Measurements from ENCODE around the gene FOXK1.
"Not testable (repeated sequence)": the region's sequence is repeated elsewhere in the genome, so short reads cannot be mapped to it uniquely, and the experiment has no call there.

The FOXK1 gene

GRCh38 chr7:4790516-4790991, 108.5 kb downstream of the FOXK1 start:
- TF ChIP-seq MAX (IDR thresholded peaks at IDR 0.05; ENCODE audit: low read depth, low read length) (no peak), CTCF (IDR thresholded peaks at IDR 0.05; ENCODE audit: low read depth, low read length) (no peak), POLR2A (IDR thresholded peaks at IDR 0.05; ENCODE audit: extremely low read depth, insufficient read length) (no peak), MYC (IDR thresholded peaks at IDR 0.05; ENCODE audit: low read depth, low read length) (no peak)
- DNase-seq (ENCODE audit: low read depth), result no peak
- no peak overlapping the region for H3K4me3 ChIP-seq (ENCODE audit: low read depth, low read length)

GRCh38 chr7:4791101-4791737, 109.1 kb downstream of the FOXK1 start:
- H3K4me3 ChIP-seq (ENCODE audit: low read depth, low read length), result no peak overlapping the region
- no peak for DNase-seq (ENCODE audit: low read depth)
- TF ChIP-seq CTCF (IDR thresholded peaks at IDR 0.05; ENCODE audit: low read depth, low read length) (no peak), MYC (IDR thresholded peaks at IDR 0.05; ENCODE audit: low read depth, low read length) (no peak), POLR2A (IDR thresholded peaks at IDR 0.05; ENCODE audit: extremely low read depth, insufficient read length) (no peak), MAX (IDR thresholded peaks at IDR 0.05; ENCODE audit: low read depth, low read length) (no peak)

GRCh38 chr7:4791738-4792536, 109.8 kb downstream of the FOXK1 start:
- peak; percentile 50 for DNase-seq (ENCODE audit: low read depth)
- TF ChIP-seq MAX (IDR thresholded peaks at IDR 0.05; ENCODE audit: low read depth, low read length), result no peak
- TF ChIP-seq CTCF (IDR thresholded peaks at IDR 0.05; ENCODE audit: low read depth, low read length), result peak; percentile 27

GRCh38 chr7:4792537-4793126, 110.5 kb downstream of the FOXK1 start:
- no peak overlapping the region for H3K4me3 ChIP-seq (ENCODE audit: low read depth, low read length)
- no peak for TF ChIP-seq MAX (IDR thresholded peaks at IDR 0.05; ENCODE audit: low read depth, low read length)
- no peak for TF ChIP-seq CTCF (IDR thresholded peaks at IDR 0.05; ENCODE audit: low read depth, low read length)
- no peak for TF ChIP-seq POLR2A (IDR thresholded peaks at IDR 0.05; ENCODE audit: extremely low read depth, insufficient read length)
- no peak for DNase-seq (ENCODE audit: low read depth)

More at GRCh38 chr7:4791738-4792536, 109.8 kb downstream of the FOXK1 start:
- no peak overlapping the region for H3K4me3 ChIP-seq (ENCODE audit: low read depth, low read length)

GRCh38 chr7:4793385-4793993, 111.4 kb downstream of the FOXK1 start:
- not testable (repeated sequence) for DNase-seq (ENCODE audit: low read depth); H3K4me3 ChIP-seq (ENCODE audit: low read depth, low read length)

GRCh38 chr7:4794171-4794570, 112.1 kb downstream of the FOXK1 start:
- not testable (repeated sequence) for DNase-seq (ENCODE audit: low read depth); H3K4me3 ChIP-seq (ENCODE audit: low read depth, low read length)
